ENCODE measurements around the gene PCNT.
"Not testable (repeated sequence)": the region's sequence is repeated elsewhere in the genome, so short reads cannot be mapped to it uniquely, and the experiment has no call there.

Gene PCNT

GRCh38 chr21:46304955-46305354 is 19.0 kb upstream of the PCNT start:
- DNase-seq (ENCODE audit: low read depth) = no peak

- DNase-seq (ENCODE audit: low read depth) = no peak
These were observed 16.3 kb upstream of the PCNT start for GRCh38 chr21:46307625-46308024.

- DNase-seq (ENCODE audit: low read depth) = no peak
These were observed 15.5 kb upstream of the PCNT start for GRCh38 chr21:46308431-46308830.

- not testable (repeated sequence) for DNase-seq (ENCODE audit: low read depth)
These were observed 13.7 kb upstream of the PCNT start for GRCh38 chr21:46310260-46310659.

- DNase-seq (ENCODE audit: low read depth) = no peak
These were observed 12.4 kb upstream of the PCNT start for GRCh38 chr21:46311568-46311967.

GRCh38 chr21:46312949-46313348 is 11.0 kb upstream of the PCNT start:
- DNase-seq (ENCODE audit: low read depth) = no peak

GRCh38 chr21:46314441-46315020 is 9.4 kb upstream of the PCNT start:
- no peak for DNase-seq (ENCODE audit: low read depth)

GRCh38 chr21:46316708-46317324 is 7.1 kb upstream of the PCNT start:
- no peak for DNase-seq (ENCODE audit: low read depth)

- DNase-seq (ENCODE audit: low read depth) = no peak
These were observed 6.1 kb upstream of the PCNT start for GRCh38 chr21:46317710-46318463.

- no peak for DNase-seq (ENCODE audit: low read depth)
These were observed 5.5 kb upstream of the PCNT start for GRCh38 chr21:46318464-46318845.

- DNase-seq (ENCODE audit: low read depth) = no peak
These were observed 4.8 kb upstream of the PCNT start for GRCh38 chr21:46319186-46319585.

GRCh38 chr21:46320331-46320801 is 3.6 kb upstream of the PCNT start:
- DNase-seq (ENCODE audit: low read depth) = no peak

- peak; percentile 15 for DNase-seq (ENCODE audit: low read depth)
These were observed 1.4 kb upstream of the PCNT start for GRCh38 chr21:46322351-46323226.

- no peak for DNase-seq (ENCODE audit: low read depth)
These were observed 688 bp upstream of the PCNT start for GRCh38 chr21:46323227-46323709.

GRCh38 chr21:46324390-46325072 is 575 bp downstream of the PCNT start:
- DNase-seq (ENCODE audit: low read depth) = peak; percentile 81

- DNase-seq (ENCODE audit: low read depth) = peak; percentile 37
These were observed 1.3 kb downstream of the PCNT start for GRCh38 chr21:46325073-46325912.

GRCh38 chr21:46326110-46326703 is 2.3 kb downstream of the PCNT start:
- no peak for DNase-seq (ENCODE audit: low read depth)

- DNase-seq (ENCODE audit: low read depth) = no peak
These were observed 3.8 kb downstream of the PCNT start for GRCh38 chr21:46327711-46328110.

GRCh38 chr21:46328151-46328550 is 4.2 kb downstream of the PCNT start:
- DNase-seq (ENCODE audit: low read depth) = no peak

GRCh38 chr21:46329796-46330195 is 5.8 kb downstream of the PCNT start:
- DNase-seq (ENCODE audit: low read depth) = no peak

Data from fibroblast of gingiva (primary cell).